H9 (cell line): Measurements from ENCODE around the gene DPP6. TPM values are rescaled to one million over a fixed set of nuclear protein-coding genes. Genes with fewer than 3 reads are reported as not detected.

Experiments used
- DNase-seq: peaks from one replicate; pipeline ENCODE4 v3.0.0-alpha.2; 2017
- H2AFZ ChIP-seq: one replicate; pipeline ENCODE4 v1.6.1; 2013; ENCODE audit warnings: mild to moderate bottlenecking, low read length, control low read depth, moderate library complexity
- H2AK5ac ChIP-seq: 2 replicates; pipeline ENCODE4 v1.6.1; 2013; ENCODE audit warnings: low read length, control low read depth, mixed read lengths; ENCODE audit not compliant: insufficient read length
- H2BK120ac ChIP-seq: one replicate; pipeline ENCODE4 v1.6.1; 2013; ENCODE audit warnings: low read depth, mild to moderate bottlenecking, low read length, control low read depth, inconsistent platforms; ENCODE audit not compliant: poor library complexity, severe bottlenecking
- H2BK12ac ChIP-seq: 2 replicates; pipeline ENCODE4 v1.6.1; 2013; ENCODE audit warnings: low read length, control low read depth, mixed read lengths, low read depth; ENCODE audit not compliant: insufficient read length
- H2BK15ac ChIP-seq: 2 replicates; pipeline ENCODE4 v1.6.1; 2013; ENCODE audit warnings: low read depth, low read length, control low read depth
- H2BK20ac ChIP-seq: one replicate; pipeline ENCODE4 v1.6.1; 2013; ENCODE audit warnings: low read depth, mild to moderate bottlenecking, low read length, control low read depth, inconsistent platforms; ENCODE audit not compliant: poor library complexity, severe bottlenecking
- H2BK5ac ChIP-seq: 2 replicates; pipeline ENCODE4 v1.6.1; 2013; ENCODE audit warnings: low read length, control low read depth, mixed read lengths; ENCODE audit not compliant: insufficient read length
- H3K14ac ChIP-seq: 2 replicates; pipeline ENCODE4 v1.6.1; 2013; ENCODE audit warnings: low read length, control low read depth; ENCODE audit not compliant: insufficient read depth
- H3K18ac ChIP-seq: 2 replicates; pipeline ENCODE4 v1.6.1; 2013; ENCODE audit warnings: low read depth, mild to moderate bottlenecking, mixed read lengths, low read length, control low read depth; ENCODE audit not compliant: insufficient read length
- H3K23ac ChIP-seq: 2 replicates; pipeline ENCODE4 v1.6.1; 2013; ENCODE audit warnings: low read length, control low read depth, mixed read lengths, low read depth; ENCODE audit not compliant: insufficient read length
- H3K23me2 ChIP-seq: 2 replicates; pipeline ENCODE4 v1.6.1; 2013; ENCODE audit warnings: low read depth, mild to moderate bottlenecking, mixed read lengths, low read length, control low read depth; ENCODE audit not compliant: insufficient read length, poor library complexity, severe bottlenecking
- H3K27ac ChIP-seq: 2 replicates; pipeline ENCODE4 v1.5.1; 2013; ENCODE audit warnings: low read length, control low read depth, mixed read lengths, low read depth; ENCODE audit not compliant: insufficient read length
- H3K27me3 ChIP-seq: 2 replicates; pipeline ENCODE4 v1.6.1; 2013; ENCODE audit warnings: low read length, control low read depth, inconsistent platforms; ENCODE audit not compliant: insufficient read depth
- H3K4ac ChIP-seq: 2 replicates; pipeline ENCODE4 v1.6.1; 2013; ENCODE audit warnings: low read depth, mild to moderate bottlenecking, control low read depth, inconsistent platforms, low read length, moderate library complexity
- H3K4me1 ChIP-seq: 2 replicates; pipeline ENCODE4 v1.6.1; 2013; ENCODE audit warnings: low read length, control low read depth, inconsistent platforms; ENCODE audit not compliant: insufficient read depth
- H3K4me2 ChIP-seq: 2 replicates; pipeline ENCODE4 v1.6.1; 2013; ENCODE audit warnings: low read length, control low read depth, mixed read lengths; ENCODE audit not compliant: insufficient read length, insufficient read depth
- H3K56ac ChIP-seq: 2 replicates; pipeline ENCODE4 v1.6.1; 2013; ENCODE audit warnings: low read depth, mild to moderate bottlenecking, mixed read lengths, low read length, control low read depth; ENCODE audit not compliant: insufficient read length
- H3K79me1 ChIP-seq: 2 replicates; pipeline ENCODE4 v1.6.1; 2013; ENCODE audit warnings: low read depth, mild to moderate bottlenecking, moderate library complexity, low read length, control low read depth, inconsistent platforms; ENCODE audit not compliant: insufficient read depth, poor library complexity, severe bottlenecking
- H3K79me2 ChIP-seq: 2 replicates; pipeline ENCODE4 v1.6.1; 2013; ENCODE audit warnings: low read length, control low read depth, inconsistent platforms; ENCODE audit not compliant: insufficient read depth
- H3K9ac ChIP-seq: 2 replicates; pipeline ENCODE4 v1.6.1; 2013; ENCODE audit warnings: low read length, control low read depth, mixed read lengths; ENCODE audit not compliant: insufficient read length; ENCODE audit errors: extremely low read depth
- H3K9me3 ChIP-seq: one replicate; pipeline ENCODE4 v1.6.1; 2013; ENCODE audit warnings: low read depth, low read length, inconsistent platforms; ENCODE audit not compliant: control insufficient read depth
- H3T11ph ChIP-seq: one replicate; pipeline ENCODE4 v1.6.1; 2013; ENCODE audit warnings: mild to moderate bottlenecking, low read length, control low read depth, inconsistent platforms
- H4K20me1 ChIP-seq: one replicate; pipeline ENCODE4 v1.6.1; 2013; ENCODE audit not compliant: control insufficient read depth, insufficient read length, insufficient read depth
- H4K5ac ChIP-seq: 2 replicates; pipeline ENCODE4 v1.6.1; 2013; ENCODE audit warnings: low read depth, mild to moderate bottlenecking, mixed read lengths, low read length, control low read depth; ENCODE audit not compliant: insufficient read length
- H4K8ac ChIP-seq: replicated peaks from 2 replicates; pipeline ENCODE4 v1.6.1; 2013; ENCODE audit warnings: low read length, control low read depth, mixed read lengths, low read depth; ENCODE audit not compliant: insufficient read length
- H4K91ac ChIP-seq: 2 replicates; pipeline ENCODE4 v1.6.1; 2013; ENCODE audit warnings: low read depth, mild to moderate bottlenecking, moderate library complexity, mixed read lengths, low read length, control low read depth; ENCODE audit not compliant: insufficient read length
- H3K27ac Mint-ChIP-seq, 3 experiments: 2 replicates in 2 of 3; 3 replicates in 1 of 3; pipeline ENCODE4 v1.8.0; 2020 to 2021; ENCODE audit warnings: mixed read lengths in 3 of 3, mild to moderate bottlenecking in 1 of 3, moderate library complexity in 1 of 3
- H3K27me3 Mint-ChIP-seq: 2 replicates; pipeline ENCODE4 v1.8.0; 2021; ENCODE audit warnings: low read depth, mild to moderate bottlenecking, moderate library complexity, mixed read lengths
- H3K36me3 Mint-ChIP-seq, 3 experiments: 2 replicates in 2 of 3; 3 replicates in 1 of 3; pipeline ENCODE4 v1.8.0; 2020 to 2021; ENCODE audit warnings: low read depth in 3 of 3, mixed read lengths in 3 of 3; ENCODE audit not compliant: insufficient read depth in 1 of 3
- H3K4me1 Mint-ChIP-seq, 2 experiments: 2 replicates each; pipeline ENCODE4 v1.8.0; 2020; ENCODE audit warnings: mixed read lengths in 2 of 2
- H3K4me3 Mint-ChIP-seq, 2 experiments: 2 replicates in 1 of 2; 3 replicates in 1 of 2; pipeline ENCODE4 v1.8.0; 2020 to 2021; ENCODE audit warnings: mild to moderate bottlenecking in 2 of 2, mixed read lengths in 2 of 2, moderate library complexity in 1 of 2
- H3K9me3 Mint-ChIP-seq, 2 experiments: 2 replicates in 1 of 2; 3 replicates in 1 of 2; pipeline ENCODE4 v1.8.0; 2020; ENCODE audit warnings: mild to moderate bottlenecking in 2 of 2, mixed read lengths in 2 of 2, moderate library complexity in 1 of 2
- CTCF ChIP-seq: fragments of 200-600 bp; sonication (generic); conservative IDR thresholded peaks from 3 replicates; pipeline ENCODE4 v1.8.0; 2021; ENCODE audit warnings: antibody characterized with exemption, mild to moderate bottlenecking
- WGBS: extraction: QIAGEN DNeasy Blood & Tissue Kit; methylation state at CpG from one replicate; pipeline ENCODE4 v1.1.7; 2013; ENCODE audit warnings: missing lambda C conversion rate, low lambda C conversion rate, mixed read lengths; ENCODE audit not compliant: insufficient read length; ENCODE audit errors: extremely low coverage; 5-methylcytosine and 5-hydroxymethylcytosine counted together
- total RNA-seq: library from RNA; stranded (reverse); gene quantifications from 2 replicates; pipeline ENCODE4 v1.2.1, GENCODE V29; 2021

The DPP6 gene
- total RNA-seq, 1 experiment from 2014 or later: 4.5 TPM

- H3K4me3 Mint-ChIP-seq: no peak overlapping the region
- H2AFZ ChIP-seq: no peak overlapping the region
- no peak overlapping the region for H2BK5ac ChIP-seq
- H3K9me3 ChIP-seq: no peaks in the 10 kb centered on the region
- no peak for TF ChIP-seq CTCF
- no peak overlapping the region for H2BK20ac ChIP-seq
- no peak overlapping the region for H3K18ac ChIP-seq
- H3K27me3 Mint-ChIP-seq: peaks cover 15% of the 10 kb centered on the region
- H2AK5ac ChIP-seq: no peak overlapping the region
- H3T11ph ChIP-seq: no peak overlapping the region
- H3K27ac Mint-ChIP-seq: no peak overlapping the region
- no peaks in the 10 kb centered on the region for H4K20me1 ChIP-seq
- no peak overlapping the region for H2BK12ac ChIP-seq
- H3K4me1 Mint-ChIP-seq: peaks cover 5 to 6% of the 10 kb centered on the region in 2 experiments; a peak in 3 of 4 replicates
- H3K79me1 ChIP-seq: no peaks in the 10 kb centered on the region
- WGBS: no CpG with 5 or more reads among the region's 7 CpGs
- H2BK15ac ChIP-seq: no peak overlapping the region
- H3K14ac ChIP-seq: no peak overlapping the region
- no peaks in the 10 kb centered on the region for H3K27me3 ChIP-seq
- H2BK120ac ChIP-seq: no peak overlapping the region
- peaks cover 0 to 18% (median 6%) of the 10 kb centered on the region in 3 experiments; a peak in 5 of 7 replicates for H3K36me3 Mint-ChIP-seq
- H3K9ac ChIP-seq: no peak overlapping the region
- H4K91ac ChIP-seq: no peak overlapping the region
- H3K56ac ChIP-seq: no peak overlapping the region
- H3K4me2 ChIP-seq: no peak overlapping the region
- H3K79me2 ChIP-seq: no peaks in the 10 kb centered on the region
- no peaks in the 10 kb centered on the region for H3K23me2 ChIP-seq
- H3K27ac ChIP-seq: no peak overlapping the region
- H4K5ac ChIP-seq: no peak overlapping the region
- no peak for DNase-seq
- H3K9me3 Mint-ChIP-seq: peaks cover 28 to 35% of the 10 kb centered on the region in 2 experiments
- H4K8ac ChIP-seq: no peak overlapping the region
- no peaks in the 10 kb centered on the region for H3K4me1 ChIP-seq
- H3K23ac ChIP-seq: no peak overlapping the region
- H3K4ac ChIP-seq: no peak overlapping the region
These were observed 854.0 kb downstream of the DPP6 start for GRCh38 chr7:154906201-154906600.
